NCI-H2196 (cell line): ENCODE data around the gene DLG5.
A peak's percentile ranks its signal among the peaks of the same experiment; 100 is the strongest.

ENCODE experiments used
- DNase-seq: peaks from one replicate; lab custom pipeline; 2025; ENCODE audit not compliant: unreplicated experiment; lab: John Stamatoyannopoulos, UW

Gene DLG5

DNA sequence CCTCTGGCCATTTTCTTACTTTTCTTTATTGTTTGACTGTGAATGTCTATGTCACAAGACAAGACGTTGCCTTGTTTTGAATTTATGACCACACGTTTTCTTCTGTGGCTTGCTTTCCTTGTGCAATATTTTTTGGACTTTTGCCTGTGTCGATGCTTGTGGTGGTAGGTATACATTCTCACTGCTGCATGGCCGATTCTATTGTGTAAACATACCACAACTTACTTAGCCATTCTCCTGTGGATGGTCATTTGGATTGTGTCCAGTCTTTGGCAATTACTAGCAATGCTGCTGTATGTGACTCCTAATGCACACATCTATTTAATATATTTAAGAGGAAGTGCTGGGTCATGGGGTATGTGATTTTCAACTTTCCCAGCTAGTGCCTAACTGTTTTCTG, 18.0 kb upstream of the DLG5 start:
- no peak for DNase-seq

DNA sequence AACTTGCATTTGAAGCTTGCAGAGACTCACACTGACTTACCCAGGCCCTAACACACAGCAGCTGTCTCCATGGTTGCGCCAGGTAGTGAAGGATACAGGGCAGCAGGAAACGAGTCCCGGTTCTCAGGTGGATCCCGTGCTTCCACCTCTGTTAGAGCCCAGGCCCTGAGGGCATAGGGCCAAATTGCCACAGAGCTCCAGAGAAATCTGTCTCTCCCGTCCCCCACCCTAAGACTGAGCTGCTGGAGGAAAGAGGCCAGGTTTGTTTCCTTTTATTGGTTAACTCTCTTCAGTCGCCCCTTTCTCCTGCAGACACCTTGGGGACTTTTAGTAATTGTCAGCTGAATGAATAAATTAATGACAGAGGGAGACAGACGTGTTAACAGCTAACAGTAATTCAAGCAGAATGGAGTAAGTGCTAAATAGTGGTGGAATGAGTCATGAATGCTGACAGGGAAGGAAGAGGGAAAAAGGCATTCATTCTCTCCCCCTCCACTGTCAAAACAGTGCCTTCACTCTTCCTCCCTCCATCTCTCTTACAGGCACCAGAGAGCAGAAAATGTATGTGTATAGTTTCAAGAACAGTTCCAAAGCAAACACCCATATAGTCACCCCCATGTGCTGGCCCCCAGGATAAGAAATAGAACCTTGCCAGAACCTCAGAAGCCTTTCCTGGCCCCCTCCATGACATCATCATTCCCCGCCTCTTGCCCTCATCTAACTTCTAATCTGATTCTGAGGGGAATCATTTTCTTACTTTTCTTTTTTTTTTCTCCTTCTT, 16.8 kb upstream of the DLG5 start:
- peak; percentile 35 for DNase-seq

DNA sequence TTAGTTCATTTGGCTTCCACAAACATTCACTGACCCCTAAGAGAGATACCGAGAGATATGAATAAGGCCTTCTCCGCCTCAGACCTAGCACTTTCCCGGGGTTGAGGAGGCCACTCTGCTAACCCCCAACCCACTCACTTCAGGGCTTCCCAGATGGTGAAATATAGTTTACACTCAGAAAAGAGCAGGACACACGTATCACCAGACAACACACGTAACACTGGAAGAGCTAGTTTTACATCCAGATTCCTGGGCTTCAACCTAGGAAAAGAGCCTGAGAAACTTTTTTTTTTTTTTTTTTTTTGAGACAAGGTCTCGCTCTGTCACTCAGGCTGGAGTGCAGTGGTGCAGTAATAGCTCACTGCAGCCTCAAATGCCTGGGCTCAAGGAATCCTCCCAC, 15.2 kb upstream of the DLG5 start:
- DNase-seq: no peak

DNA sequence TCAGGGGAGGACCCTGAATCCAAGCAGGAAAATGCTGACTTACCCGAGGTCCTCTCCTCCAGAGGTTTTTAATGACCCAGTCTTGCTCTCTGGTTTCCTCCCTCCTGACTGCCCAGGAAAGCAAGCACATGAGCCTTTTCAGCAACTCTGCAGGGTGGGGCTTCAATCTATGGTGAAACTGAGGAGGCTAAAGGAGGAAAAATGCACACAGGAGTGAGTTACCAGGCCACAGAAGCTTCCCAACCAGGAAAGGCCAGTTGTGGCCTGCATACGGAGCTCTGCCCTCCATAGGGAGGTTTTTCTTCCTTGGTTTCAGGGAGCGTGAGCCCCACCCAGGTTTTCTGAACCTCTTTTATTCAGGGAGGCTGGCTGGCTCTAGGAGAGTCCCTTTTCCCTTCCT, 14.1 kb upstream of the DLG5 start:
- no peak for DNase-seq

DNA sequence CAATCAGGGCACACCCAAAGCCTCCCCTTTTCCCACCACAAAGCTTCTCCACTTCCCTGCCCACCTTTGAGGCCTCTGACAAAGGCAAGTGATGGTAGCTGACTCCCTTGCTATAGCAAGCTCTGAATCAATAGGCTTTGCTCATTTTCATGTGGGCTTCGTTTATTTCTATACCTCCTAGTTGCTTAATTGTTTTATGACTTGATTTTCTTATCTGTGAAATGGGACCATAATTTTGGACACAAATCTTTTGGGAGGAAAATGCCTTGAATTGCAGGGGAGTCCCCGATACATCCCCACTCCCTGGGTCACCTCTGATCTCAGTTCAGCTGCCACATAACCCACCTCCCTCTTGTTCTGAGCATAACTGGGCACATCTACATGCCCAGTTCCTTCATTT, 13.7 kb upstream of the DLG5 start:
- no peak for DNase-seq

DNA sequence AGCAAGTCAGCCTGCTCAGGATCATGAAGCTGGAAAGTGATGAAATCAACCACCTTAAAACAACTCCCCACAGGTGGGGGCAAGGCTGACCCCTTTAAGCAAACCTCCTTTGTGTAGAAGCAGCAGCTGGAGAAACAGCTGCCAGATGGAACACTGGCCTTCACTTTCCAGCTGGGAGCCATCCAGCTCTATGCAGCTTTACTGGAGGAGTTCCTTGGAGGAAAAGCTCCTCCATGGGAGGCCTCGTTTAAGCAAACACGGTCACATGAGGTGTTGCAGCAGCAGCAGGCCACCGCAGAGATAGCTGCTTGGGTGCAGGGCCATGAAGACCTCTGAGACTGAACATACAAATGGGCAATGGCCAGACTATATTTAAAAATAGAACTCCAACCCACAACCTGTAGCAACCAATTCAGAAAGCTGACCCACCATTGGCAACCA, 13.0 kb upstream of the DLG5 start:
- DNase-seq: peak; percentile 20

DNA sequence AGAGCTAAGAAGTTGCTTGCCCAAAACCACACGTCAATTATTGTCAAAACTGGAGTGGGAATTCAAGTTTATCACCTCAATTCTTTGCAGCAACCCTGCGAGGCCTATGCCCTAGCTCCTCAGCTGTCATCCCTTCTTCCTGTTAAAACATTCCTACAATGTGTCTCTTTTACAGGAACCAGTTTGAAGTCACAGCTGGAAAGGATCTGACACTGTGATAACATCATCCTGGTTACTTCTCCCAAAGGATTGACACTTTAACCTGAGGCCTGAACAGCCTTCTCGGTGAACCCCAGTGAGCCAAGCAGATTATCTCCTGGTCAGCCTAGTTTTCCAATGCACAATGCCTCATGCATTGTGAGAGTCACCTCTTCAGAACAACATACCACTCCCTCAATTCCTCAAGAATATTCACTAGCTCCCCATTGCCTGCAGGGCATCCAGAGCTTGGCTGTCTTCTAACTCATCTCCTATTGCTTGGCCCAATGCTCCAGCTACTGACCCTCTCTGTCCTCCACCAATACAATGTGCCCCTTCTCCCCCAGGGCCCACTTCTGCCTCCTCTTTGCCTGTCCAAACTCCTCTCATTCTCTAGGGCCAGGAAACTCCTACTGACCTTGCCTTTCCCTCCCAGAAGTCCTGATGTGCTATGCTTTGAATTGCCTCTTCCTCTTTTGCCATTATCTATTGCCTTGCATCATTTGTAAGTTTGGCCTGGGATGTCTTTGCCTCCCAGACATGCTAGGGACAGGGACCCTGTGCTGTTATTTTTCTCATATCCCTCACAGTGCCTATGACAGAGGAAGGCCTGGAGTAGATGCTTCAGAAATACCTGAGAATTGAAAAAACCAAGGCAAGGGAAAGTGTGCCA, 10.4 kb upstream of the DLG5 start:
- no peak for DNase-seq

DNA sequence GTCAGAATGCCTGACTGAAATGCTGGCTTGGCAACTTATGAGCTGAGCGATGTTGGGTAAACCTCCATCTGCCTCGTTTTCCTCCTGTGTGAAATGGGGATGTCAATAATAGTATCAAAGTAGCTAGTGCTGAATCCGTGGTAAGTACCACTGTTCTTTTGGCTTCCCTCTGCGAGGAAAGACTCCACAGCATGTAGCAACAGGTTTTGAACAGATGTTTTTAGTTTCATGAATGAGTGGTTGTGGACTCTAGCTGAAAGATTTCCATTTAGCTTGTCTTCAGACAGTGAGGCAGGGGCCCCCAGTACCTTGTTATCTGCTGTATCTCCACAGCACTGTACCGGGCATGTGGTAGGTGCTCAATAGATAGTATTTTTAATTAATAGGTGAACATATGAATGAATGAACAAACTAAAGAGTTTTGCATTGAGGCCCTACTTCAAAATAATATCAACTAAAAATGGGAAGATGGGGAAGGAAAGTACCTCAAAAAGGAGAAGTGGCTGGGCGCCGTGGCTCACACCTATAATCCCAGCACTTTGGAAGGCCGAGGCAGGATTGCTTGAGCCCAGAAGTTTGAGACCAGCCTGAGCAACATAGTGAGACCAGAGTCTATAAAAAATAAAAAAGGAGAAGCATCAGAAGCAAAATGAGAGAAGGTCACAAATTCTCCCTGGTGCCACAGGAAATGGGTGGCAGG, 5.6 kb upstream of the DLG5 start:
- DNase-seq: no peak

DNA sequence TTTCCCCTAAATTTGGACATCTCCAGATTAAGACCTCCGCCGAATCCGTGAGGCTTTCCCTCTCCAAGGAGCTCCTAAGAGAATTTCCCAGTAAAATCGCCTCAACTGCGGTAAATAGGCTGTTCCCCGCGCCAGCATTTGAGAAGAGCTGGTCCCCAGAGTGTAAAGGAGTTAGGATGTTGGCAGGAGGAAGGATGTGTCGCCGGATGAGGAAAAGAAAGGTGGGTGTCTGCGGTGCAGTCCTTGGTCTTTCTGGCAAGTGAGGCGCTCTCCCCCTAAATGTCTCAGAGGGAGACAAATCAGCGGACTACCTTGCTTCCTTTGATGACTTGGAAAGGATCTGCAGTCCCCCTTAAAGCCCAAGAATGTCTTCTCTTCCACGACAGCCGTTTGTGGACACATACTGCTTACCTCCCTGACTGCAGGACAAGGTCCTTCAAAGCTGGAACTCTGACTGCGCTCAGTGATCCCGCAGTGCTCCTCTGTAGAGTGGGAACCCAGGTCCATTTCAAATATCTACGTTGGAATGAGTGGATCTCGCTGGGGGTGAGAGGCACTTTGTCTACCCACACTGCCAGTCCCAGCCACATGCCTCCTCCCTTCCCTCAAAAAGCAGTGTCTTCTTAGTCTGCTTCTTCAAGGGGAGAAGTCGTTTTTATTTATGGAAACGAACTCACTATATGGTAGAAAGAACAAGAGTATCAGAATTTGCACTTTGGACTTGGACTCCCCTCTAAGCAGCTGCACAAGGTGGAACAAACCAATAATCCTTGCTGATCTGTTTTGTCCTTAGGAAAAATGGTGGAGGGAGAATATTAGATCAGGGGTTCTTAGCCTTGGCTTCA, 1.1 kb upstream of the DLG5 start:
- DNase-seq: no peak

DNA sequence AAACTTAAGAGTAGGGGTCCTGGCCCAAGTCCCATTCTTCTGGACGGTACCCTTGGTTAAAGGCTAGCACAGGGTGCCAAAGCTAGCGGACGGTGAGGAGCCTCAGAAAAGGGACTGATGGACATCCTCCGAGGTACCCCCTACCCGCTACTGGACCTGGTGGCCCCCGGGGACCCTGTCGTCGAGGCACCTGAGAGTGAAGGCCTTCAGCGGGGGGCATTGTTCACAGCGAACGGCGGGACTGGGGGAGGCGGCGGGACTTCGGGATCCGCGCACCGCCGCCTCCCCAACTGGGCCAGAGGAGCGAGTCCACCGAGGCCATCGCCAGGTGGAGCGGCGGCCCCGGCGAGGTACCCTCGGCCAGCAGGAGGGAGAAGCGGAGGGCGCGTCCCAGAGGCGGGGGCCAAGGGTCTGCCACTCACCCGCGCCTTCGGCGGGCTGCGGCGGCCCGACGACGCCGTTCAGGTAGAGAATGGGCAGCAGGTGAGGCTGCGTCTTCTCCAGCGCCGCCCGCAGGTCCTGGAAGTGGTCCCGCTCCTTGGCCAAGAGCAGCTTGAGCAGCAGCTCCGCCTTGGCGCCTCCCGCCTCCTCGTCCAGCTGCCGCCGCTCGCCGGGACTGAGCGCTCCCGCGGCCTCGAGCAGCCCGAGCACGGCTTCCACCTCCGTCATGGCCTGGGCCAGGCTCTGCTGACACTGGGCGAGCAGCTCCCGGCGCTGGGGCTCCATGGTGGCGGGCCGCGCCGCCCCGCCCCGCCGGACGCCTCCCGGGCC, 575 bp downstream of the DLG5 start:
- DNase-seq: no peak

DNA sequence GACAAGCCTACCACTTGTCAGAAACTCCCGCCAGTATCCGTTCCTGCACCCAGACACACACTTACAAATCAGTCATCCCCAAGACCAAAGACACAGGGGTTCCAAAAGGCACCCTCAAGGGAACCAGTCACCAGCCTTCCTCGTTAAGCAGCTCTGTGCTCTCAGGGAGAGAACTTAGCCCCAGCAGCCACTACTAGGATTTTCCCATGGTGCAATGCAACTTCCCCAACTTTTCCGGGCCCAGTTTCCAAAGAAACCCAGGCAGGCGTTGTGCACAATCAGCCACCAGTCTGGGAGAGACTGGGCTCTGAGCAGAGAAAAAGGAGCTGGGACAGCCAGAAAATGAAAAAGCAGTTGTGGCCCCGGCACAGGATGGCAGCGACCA, 1.2 kb downstream of the DLG5 start:
- DNase-seq: no peak

DNA sequence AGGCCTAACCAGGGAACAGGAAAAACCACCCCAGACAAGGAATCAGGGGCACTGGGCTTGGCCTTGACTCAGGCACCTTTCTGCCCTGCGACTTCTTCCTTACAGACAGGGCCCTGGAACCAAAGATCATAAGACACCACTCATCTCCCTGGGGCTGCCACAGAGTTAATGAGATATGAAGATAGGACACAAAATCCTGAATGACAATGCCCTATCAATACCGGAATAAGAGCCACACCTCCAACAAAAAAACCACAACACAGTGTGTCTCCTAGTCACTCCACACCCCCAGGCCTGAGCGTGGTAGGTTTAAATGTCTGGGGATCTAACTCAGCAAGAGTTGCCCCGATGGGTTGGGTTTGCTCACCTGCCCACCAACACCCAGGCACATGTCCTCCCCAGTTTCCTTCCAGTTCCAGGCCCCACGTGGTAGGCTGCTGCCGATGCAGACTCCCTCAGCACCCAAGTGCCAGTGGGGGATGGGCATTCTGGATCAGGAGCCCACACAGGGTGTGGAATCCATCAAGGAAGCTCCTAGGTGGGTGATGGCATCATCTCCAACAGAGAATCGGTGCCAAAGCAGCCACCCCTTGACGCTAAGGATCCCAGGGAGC, 3.9 kb downstream of the DLG5 start:
- DNase-seq: no peak

DNA sequence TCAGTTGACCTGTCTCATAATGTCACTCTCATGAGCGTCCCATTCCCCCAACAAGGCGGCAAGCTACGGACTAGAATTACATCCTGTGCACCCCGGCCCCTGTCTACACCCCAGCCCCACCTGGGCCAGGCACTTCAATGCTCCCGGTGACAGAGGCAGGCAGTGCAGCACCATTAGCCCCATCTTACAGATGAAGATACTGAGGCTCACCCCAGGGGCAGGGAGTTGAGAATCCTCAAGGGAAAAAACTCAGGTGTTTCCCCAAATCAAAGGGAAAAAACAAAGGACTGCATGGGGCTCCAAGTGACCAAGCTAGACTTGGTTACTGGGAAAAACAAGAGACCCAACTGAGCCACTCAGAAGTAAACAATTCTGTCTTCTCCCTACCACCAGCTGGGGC, 4.5 kb downstream of the DLG5 start:
- no peak for DNase-seq

DNA sequence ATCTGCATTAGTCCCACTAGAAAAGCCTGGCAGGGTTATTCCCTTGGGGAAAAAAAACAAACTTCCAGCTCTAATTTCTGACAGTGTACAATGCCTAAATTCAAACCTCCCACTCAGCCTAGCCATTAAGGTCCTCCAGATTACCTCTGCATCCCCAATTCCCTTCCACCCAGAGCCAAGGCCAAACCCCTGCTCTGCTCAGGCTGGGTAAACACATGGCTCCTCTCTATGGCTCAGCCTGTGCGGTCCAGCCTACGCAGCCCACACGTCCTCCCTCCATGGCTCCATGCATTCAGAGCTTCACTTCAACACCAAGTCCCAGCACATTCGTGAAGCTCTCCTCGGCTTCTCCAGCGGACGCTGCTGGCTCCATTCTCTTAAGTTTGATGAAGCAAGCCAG, 5.2 kb downstream of the DLG5 start:
- DNase-seq: no peak

DNA sequence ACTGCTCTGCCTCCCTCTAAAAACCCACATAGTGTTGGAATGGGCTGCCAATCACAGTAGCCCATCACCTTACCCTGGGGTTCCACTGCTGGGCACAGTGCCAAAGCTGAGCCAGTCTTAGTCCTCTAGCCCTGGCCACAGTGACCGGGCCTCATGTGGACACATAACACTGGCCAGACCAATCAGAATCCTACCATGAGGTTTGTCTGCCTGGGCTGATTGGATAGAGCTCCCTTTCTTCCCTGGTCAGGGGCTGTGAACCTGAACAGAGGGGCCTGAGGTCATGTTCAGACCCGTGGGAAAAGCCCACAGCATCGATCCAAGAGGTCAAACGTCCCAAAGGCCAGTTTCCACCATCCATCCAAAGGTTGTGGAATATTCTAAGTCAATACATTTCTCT, 6.1 kb downstream of the DLG5 start:
- no peak for DNase-seq

DNA sequence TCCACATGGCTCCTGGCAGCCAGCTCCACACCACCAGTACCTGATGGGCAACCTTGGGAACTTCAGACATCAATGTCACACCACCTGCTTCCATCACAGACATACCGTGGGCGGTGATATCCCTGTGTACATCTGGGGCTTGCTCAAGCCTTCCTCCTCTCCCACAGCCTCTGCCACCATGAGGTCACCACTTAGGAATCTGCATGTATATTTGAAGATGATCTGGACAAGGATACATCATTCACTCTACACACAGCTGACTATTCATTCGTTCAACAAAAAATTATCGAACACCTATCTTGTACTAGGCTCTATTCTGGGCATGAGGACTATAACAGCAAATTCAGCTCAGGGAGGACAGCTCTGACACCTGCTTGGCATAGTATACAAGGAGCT, 6.8 kb downstream of the DLG5 start:
- no peak for DNase-seq

DNA sequence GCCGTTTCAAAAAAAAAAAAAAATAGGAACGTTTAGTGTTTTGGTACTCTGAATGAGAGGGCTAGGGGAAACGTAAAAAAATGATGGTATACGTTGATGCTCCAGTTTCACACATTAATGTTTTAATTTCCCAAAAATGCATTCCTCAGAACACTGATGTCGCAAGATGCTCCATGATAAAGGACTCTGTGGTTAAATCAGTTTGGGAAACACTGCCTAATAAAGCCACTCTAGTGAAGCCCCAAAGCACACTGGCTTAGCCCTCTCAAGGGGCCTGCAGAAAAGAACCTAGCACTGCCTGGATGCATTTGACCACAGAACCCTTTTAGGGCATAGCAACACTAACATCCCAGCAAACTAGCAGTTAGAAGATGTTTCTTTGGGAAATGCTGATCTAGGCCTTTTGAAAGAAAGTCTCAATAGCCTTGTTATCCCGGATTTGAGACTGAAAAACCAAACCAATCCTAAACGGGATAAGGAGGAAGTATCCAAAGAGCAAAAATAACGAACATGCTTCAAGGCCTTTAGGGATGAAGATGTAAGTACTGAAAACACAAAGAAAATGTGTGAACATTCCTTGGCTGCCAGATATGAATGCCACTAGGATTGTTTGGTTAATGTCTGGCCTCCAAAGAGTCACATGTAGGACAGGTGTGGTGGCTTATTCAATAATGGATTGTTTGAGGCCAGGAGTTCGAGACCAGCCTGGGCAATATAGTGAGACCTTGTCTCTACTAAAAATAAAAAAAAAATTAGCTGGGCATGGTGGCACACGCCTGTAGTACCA, 11.0 kb downstream of the DLG5 start:
- DNase-seq: no peak

DNA sequence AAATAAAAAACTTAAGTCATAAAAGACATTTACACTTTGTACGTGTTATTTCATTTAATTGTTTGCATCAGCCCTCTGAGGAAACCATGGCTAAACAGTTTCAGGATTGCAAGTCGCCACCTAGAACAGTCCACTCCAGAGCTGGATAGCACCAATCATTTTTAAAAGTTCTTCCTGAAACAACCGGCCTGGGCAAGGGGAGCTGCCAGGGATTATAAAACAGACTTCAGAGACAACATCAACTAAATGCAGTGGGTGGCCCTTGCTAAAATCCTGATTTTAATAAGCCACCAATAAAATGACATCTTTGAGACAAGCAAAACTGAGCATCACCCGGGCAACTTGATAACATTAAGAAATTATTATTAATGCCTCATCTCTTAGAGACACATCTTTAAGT, 13.5 kb downstream of the DLG5 start:
- DNase-seq: no peak

DNA sequence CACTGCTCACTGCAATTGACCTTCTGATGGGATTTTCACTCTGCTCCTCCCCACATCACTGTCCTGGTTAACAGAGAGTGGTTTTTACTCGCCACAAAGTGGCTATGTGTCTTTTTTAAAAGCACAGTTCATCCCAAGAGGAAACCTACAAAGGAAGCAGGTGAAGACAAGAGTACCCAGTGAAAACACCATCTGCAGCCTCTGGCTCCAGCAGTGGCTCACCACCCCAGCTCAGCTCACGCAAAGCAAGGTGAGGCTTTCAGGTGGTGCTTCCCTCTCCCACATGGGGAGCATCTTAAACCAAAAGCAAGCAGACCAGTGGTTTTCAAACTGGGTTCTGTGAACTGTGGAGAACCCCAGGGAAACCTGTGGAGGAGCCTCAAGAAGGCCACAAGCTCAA, 14.0 kb downstream of the DLG5 start:
- no peak for DNase-seq
